NCI-H226 (cell line): ENCODE data around the gene MED13.
A peak's percentile ranks its signal among the peaks of the same experiment; 100 is the strongest.

Experiments used
- DNase-seq: peaks from one replicate; pipeline ENCODE4 v3.0.0-alpha.2; 2015

MED13 gene, protein sequence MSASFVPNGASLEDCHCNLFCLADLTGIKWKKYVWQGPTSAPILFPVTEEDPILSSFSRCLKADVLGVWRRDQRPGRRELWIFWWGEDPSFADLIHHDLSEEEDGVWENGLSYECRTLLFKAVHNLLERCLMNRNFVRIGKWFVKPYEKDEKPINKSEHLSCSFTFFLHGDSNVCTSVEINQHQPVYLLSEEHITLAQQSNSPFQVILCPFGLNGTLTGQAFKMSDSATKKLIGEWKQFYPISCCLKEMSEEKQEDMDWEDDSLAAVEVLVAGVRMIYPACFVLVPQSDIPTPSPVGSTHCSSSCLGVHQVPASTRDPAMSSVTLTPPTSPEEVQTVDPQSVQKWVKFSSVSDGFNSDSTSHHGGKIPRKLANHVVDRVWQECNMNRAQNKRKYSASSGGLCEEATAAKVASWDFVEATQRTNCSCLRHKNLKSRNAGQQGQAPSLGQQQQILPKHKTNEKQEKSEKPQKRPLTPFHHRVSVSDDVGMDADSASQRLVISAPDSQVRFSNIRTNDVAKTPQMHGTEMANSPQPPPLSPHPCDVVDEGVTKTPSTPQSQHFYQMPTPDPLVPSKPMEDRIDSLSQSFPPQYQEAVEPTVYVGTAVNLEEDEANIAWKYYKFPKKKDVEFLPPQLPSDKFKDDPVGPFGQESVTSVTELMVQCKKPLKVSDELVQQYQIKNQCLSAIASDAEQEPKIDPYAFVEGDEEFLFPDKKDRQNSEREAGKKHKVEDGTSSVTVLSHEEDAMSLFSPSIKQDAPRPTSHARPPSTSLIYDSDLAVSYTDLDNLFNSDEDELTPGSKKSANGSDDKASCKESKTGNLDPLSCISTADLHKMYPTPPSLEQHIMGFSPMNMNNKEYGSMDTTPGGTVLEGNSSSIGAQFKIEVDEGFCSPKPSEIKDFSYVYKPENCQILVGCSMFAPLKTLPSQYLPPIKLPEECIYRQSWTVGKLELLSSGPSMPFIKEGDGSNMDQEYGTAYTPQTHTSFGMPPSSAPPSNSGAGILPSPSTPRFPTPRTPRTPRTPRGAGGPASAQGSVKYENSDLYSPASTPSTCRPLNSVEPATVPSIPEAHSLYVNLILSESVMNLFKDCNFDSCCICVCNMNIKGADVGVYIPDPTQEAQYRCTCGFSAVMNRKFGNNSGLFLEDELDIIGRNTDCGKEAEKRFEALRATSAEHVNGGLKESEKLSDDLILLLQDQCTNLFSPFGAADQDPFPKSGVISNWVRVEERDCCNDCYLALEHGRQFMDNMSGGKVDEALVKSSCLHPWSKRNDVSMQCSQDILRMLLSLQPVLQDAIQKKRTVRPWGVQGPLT (N-terminal part only)

GRCh38 chr17:62064791-62065563 lies at the start of gene MED13:
Gene MED13 (minus strand): TSS chr17:62065278. CDS start chr17:62065205, 73 bp downstream.
- peak; percentile 12 for DNase-seq

DNA sequence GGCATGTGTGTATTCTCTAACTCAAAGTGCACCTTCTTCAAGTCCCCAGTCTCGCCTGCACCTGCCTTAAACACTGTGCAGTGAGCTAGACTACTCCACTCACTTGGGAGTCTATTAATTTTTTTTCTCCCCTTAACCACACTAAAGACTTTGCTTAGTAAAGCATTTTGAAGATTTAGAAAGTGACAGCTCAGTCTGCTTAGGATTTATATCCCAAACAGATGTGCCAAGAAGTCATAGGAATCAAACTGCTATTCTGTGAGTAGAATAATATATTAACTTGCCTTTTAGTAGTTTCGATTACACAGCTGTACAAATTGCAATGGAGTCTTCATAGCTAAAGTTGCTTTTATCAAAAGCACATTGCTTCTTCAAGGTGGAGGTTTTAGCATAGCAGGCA lies 47.2 kb upstream of the MED13 start:
- no peak for DNase-seq

- DNase-seq, result no peak
Measured at GRCh38 chr17:62111562-62112171, 46.6 kb upstream of the MED13 start.

DNA sequence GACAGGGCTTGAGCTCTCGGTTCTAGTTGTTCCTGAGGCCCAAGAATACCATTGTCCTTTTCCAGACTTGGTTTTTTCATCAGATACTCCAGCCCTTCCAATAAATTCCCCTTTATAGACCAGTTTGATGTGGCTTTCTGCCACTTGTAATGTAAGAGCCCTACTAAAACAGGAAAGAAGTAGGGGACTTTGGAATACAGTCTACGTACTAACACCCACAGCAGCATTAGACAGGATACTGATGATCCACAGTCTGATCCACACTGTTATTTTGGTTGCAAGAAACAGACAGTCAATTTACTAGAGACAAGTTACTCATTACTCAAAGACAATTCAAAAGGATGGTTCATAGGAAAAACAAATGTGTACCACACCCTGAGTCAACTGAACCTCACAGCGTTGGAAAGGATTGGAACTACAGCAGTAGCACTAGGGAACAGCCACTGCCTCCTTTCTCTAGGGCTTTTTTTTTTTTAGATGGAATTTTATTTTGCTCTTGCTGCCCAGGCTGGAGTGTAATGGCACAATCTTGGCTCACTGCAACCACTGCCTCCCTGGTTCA lies 45.9 kb upstream of the MED13 start:
- no peak for DNase-seq

DNA sequence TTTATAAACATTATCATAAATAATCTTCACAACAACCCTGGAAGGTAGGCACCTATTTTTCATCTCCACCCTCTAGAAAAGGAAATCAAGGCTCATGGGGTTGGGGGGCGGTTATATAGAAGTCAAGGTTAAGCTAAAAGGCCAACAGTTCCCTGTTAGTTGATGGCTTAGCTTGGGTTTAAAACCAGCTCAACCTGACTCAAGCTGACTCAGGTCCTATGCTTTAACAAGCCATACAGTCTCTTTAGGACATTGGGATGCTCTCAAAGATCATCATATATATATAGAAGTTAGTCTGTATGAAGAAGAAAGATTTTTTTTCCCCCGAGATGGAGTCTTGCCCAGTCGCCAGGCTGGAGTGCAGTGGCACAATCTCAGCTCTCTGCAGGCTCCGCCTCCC lies 44.8 kb upstream of the MED13 start:
- no peak for DNase-seq

DNA sequence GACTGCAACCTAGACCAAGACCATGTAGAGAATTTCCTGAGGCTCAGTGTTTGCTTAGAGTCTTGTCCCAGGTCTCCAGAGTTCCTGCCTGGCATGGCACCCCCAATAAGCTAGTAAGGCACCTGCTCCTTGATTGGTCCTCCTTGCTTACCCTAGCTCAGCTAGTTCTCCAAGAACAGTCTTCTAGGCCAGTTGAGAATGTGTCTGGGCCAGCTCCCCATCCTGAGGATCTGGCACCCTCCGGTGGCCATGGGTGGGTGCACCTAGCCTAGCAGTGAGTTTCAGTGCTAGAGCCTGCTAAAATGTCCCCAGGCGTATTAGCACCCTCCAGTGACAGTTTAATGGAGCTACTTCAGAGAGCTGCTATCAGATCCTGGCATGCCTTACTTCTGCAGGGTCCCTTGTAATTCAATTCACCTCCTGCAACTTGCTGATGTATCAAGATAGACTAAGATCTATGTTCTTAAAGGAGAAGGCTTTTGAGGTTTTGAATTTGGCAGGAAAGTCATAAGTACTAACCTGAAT lies 44.4 kb upstream of the MED13 start:
- DNase-seq, result peak; percentile 70

DNA sequence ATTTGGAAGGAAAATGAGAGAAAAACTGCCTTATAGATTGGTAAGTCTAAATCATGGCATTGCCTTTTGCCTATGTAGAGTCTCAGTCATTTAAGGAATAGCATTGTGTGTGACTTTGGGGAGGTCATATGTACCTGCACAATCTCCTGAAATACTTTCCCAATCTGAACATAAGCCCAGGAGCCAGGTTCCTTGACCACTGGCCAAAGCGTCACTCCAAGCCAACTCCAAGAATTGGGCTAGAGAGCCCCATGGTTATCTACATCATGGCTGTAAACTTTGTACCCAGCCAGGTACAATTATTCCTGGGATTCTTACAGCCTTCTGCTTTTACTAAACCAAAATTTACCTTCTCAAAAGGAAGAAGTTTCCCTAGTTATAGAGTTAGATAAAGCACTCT lies 40.8 kb upstream of the MED13 start:
- DNase-seq, result no peak

DNA sequence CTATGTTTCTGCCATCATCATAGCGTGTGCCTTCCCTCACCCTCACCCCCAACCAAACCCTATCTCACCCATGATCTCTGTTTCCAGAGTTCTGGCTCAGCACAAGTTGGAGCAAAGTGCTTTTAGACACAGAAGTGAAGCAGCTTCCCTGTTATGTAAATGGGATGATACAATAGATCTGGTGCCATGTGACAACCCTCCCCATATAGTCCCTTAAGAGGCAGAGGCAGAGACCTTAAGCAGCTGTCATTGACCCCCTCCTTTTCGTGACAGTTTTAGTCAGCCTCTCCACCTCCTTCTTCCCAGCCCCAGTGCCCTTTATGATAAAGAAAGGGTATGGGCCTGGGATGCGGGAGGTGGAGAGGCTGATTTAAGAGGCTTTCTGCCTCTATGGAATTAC lies 40.3 kb upstream of the MED13 start:
- DNase-seq, result no peak

DNA sequence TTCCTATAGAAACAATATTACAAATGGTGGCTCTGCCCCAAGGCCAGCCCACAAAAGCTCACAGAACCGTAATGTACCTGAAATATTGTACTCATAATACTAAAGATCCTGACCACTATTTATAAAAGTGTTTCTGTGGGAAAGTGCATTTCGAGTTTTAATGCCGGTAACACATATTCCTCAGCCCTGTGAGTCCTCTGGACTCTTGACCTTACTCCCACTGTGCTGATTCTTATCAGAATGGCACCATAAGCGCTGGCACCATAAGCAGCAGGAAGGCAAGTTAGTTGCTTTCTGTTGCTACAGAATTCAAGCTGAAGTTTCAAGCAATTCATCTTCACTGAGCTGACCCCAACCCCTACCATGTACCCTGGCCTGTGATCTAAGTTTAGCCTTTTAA lies 36.4 kb upstream of the MED13 start:
- no peak for DNase-seq

- no peak for DNase-seq
Measured at GRCh38 chr17:62101090-62101489, 36.0 kb upstream of the MED13 start.

DNA sequence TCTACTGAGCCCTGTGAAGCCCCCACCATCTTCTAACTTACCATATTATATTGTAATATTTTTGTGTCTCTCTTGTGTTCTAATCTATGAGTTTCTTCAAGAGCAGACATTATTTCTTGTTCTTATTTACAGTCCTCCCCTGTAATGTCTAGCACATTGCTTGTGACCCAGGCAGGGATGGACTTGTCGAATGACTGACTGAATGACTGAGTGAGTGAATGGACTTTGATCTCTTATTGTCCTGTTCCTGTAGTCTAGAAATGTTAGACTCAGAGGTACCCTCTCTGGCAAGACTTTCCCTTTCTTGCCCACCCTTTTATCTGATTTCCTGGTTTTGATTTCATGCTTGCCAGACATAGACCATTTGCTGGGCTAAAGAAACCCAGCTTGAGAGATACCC lies 35.0 kb upstream of the MED13 start:
- DNase-seq, result no peak

DNA sequence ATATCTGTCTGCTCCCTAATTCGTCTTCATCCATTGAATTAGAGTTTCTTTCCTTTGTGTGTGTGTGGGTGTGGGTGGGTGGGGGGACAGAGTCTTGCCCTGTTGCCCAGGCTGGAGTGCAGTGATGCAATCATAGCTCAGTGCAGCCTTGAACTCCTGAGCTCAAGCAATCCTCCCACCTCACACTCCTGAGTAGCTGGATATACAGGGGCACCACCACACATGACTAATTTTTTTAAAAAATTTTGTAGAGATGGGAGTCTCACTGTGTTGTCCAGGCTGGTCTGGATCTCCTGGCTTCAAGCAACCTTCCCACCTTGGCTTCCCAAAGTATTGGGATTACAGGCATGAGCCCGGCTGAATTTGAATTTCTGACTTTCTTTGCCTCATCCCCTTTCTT lies 34.5 kb upstream of the MED13 start:
- DNase-seq, result no peak

- no peak for DNase-seq
Measured at GRCh38 chr17:62098623-62099231, 33.6 kb upstream of the MED13 start.

GRCh38 chr17:62096401-62096670 lies 31.3 kb upstream of the MED13 start:
- no peak for DNase-seq

DNA sequence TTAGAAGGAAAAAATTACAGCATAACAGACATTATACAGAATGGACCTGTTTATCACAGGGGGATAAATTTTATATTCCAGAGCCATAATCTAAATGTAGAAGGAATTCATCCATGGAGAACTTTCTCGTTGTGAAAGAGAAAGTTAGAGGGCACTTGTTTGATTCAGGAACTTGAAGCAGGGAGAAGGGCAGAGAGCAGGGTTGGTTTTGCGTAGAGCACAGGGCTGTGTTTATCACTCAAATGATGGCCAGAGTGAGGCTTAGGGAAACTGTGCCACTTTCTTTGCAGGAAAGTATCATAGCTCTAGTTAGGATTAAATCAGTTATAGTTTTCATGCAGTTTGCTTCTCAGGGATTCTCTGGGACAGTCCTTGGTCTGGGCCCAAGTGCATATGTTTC lies 29.1 kb upstream of the MED13 start:
- DNase-seq, result no peak

DNA sequence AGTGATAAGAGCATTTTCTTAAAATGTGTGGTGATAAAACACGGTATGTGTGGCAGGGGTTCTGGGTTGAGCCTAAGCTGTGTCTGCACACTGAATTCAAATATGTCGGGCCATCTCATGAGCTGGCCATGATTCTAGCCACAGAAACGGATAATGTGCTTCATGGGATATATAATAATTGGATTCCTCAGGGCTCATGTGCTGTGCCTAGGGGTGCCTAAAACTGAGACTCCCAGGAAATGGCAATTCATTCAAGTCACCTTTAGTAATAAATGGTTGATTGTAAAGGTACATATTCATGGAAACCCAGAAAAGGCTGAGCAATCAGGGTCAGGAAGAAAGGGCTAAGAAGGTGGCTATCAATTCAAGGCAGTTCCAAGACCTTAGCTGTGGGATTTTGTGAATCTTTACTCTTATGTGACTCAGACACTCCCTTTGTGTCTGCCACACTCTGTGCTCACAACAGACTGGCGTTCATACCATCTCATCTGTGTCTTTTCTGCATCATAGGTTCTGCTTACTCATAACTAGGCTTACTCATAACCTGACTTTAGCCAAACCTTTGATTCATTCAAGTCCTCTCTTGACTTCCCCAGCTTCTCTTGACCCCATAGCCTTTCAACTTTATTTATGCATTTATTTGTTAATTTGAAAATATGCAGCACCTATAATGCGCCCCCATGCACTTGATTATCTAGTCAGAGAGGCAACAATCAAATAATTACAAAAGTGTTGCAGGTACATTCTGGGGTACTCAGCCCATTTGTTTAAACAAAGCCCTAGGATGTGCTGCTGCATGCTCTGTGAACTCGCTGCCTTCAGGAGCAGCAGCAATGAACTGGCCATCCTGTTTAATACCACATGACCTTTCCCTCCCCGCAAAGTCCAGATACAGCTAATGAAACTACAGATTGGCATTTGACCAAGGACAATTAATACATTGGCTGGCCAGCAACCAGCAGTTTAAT lies 28.4 kb upstream of the MED13 start:
- DNase-seq, result peak; percentile 78

DNA sequence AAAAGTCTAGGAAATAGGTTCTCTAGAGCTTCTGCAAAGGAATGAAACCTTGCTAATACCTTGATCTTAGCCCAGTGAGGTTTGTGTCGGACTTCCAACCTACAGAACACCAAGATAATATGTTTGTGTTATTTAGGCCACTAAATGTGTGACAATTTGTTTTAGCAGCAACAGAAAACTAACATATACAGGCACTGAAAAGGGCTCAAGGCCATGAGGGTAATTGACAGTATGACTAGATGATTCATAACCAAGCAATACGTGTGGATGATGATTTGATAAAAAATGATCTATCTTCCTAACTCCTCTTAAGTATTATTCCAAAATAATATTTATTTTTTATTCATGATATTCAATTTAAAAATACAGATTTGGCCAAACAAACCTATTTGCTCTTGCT lies 27.7 kb upstream of the MED13 start:
- no peak for DNase-seq

GRCh38 chr17:62091804-62092203 lies 26.7 kb upstream of the MED13 start:
- no peak for DNase-seq

GRCh38 chr17:62090868-62091267 lies 25.8 kb upstream of the MED13 start:
- DNase-seq, result no peak
